HepG2 (cell line): Measurements from ENCODE around the gene ENPP7. TPM values are rescaled to one million over a fixed set of nuclear protein-coding genes. Genes with fewer than 3 reads are reported as not detected.

Source experiments
- CBX2 ChIP-seq, 2 experiments: fragments of 200-600 bp in 1 of 2; sonication (generic); formaldehyde crosslinking in 1 of 2; IDR thresholded peaks; 2 replicates each; pipeline versions ENCODE4 v1.7.0 to v1.8.1; 2018 to 2022; ENCODE audit warnings: low read depth in 2 of 2, low read length in 1 of 2, mild to moderate bottlenecking in 1 of 2, missing genetic modification reagents in 1 of 2
- EHMT2 ChIP-seq: fragments of 200-600 bp; sonication (generic); IDR thresholded peaks from 2 replicates; pipeline ENCODE4 v1.7.0; 2017; ENCODE audit warnings: antibody characterized with exemption, low read depth, low read length, borderline replicate concordance
- FOXO1 ChIP-seq: sonication (generic); formaldehyde crosslinking; IDR thresholded peaks from 2 replicates; pipeline ENCODE4 v1.4.0; 2020; ENCODE audit warnings: missing genetic modification reagents
- GZF1 ChIP-seq: sonication (generic); formaldehyde crosslinking; IDR thresholded peaks from 2 replicates; pipeline ENCODE4 v1.5.1; 2020; ENCODE audit warnings: mild to moderate bottlenecking, missing genetic modification reagents
- LCORL ChIP-seq, 2 experiments: fragments of 450-650 bp in 1 of 2; sonication (generic) in 1 of 2; formaldehyde crosslinking in 1 of 2; IDR thresholded peaks; 2 replicates each; pipeline versions ENCODE4 v1.5.0 to v1.6.1; 2017 to 2020; ENCODE audit warnings: antibody characterized with exemption in 1 of 2, missing genetic modification reagents in 1 of 2
- NCOA2 ChIP-seq: sonication (generic); formaldehyde crosslinking; IDR thresholded peaks from 2 replicates; pipeline ENCODE4 v1.8.0; 2022; ENCODE audit warnings: inconsistent platforms
- PRDM4 ChIP-seq: sonication (generic); formaldehyde crosslinking; IDR thresholded peaks from 2 replicates; pipeline ENCODE4 v1.9.0; 2021; ENCODE audit warnings: missing genetic modification reagents, borderline replicate concordance
- PRPF4 ChIP-seq: fragments of 200-400 bp; formaldehyde crosslinking; IDR thresholded peaks from 2 replicates; pipeline ENCODE4 v1.6.1; 2016; ENCODE audit warnings: low read length, low read depth; ENCODE audit not compliant: poor library complexity, severe bottlenecking
- SMAD1 ChIP-seq: sonication (generic); formaldehyde crosslinking; IDR thresholded peaks from 2 replicates; pipeline ENCODE4 v1.4.0; 2020; ENCODE audit warnings: missing genetic modification reagents, low read depth, mild to moderate bottlenecking, borderline replicate concordance
- STAG1 ChIP-seq: sonication (generic); formaldehyde crosslinking; IDR thresholded peaks from 2 replicates; pipeline ENCODE4 v1.4.0; 2020; ENCODE audit warnings: missing genetic modification reagents
- U2AF2 ChIP-seq: fragments of 200-400 bp; formaldehyde crosslinking; IDR thresholded peaks from 2 replicates; pipeline ENCODE4 v1.6.1; 2017; ENCODE audit warnings: low read depth, mild to moderate bottlenecking, low read length
- ZFP36 ChIP-seq: fragments of 150-350 bp; IDR thresholded peaks from 2 replicates; pipeline ENCODE4 v1.6.1; 2018; ENCODE audit warnings: borderline replicate concordance, low read length, low read depth; ENCODE audit not compliant: partially characterized antibody
- ZFP36L2 ChIP-seq: sonication (generic); formaldehyde crosslinking; IDR thresholded peaks from 2 replicates; pipeline ENCODE4 v1.4.0; 2020; ENCODE audit warnings: missing genetic modification reagents
- ZNF619 ChIP-seq: sonication (generic); formaldehyde crosslinking; IDR thresholded peaks from 2 replicates; pipeline ENCODE4 v1.4.0; 2020; ENCODE audit warnings: mild to moderate bottlenecking, missing genetic modification reagents
- ZNF713 ChIP-seq: sonication (generic); formaldehyde crosslinking; IDR thresholded peaks from 2 replicates; pipeline ENCODE4 v1.4.0; 2020; ENCODE audit warnings: mild to moderate bottlenecking, missing genetic modification reagents
- polyA plus RNA-seq, 8 experiments: library from polyadenylated mRNA; depleted of rRNA in 3 of 8; stranded (reverse) in 7 of 8; unstranded in 1 of 8; fragments of >200 nt; fragmentation: Illumina TruSeq in 4 of 8; extraction: Trizol in 4 of 8; gene quantifications; 2 replicates each; pipeline versions ENCODE4 v1.2.1 to v1.2.3, GENCODE V29; 2011 to 2016; ENCODE audit warnings: low read depth in 4 of 8, missing spikeins in 1 of 8, mixed read lengths in 1 of 8; ENCODE audit not compliant: insufficient read depth in 1 of 8
- total RNA-seq, 5 experiments: library from RNA; depleted of rRNA; stranded (reverse); fragments of >200 nt; fragmentation: Illumina TruSeq; extraction: Trizol; gene quantifications; 2 replicates each; pipeline ENCODE4 v1.2.3, GENCODE V29; 2016; ENCODE audit warnings: low read depth in 1 of 5
- TF ChIP-seq, protein P1 (sequence below): sonication (generic); formaldehyde crosslinking; IDR thresholded peaks from 2 replicates; pipeline ENCODE4 v1.4.0; 2020; ENCODE audit warnings: missing genetic modification reagents
- TF ChIP-seq, protein P2 (sequence below): sonication (generic); formaldehyde crosslinking; IDR thresholded peaks from 2 replicates; pipeline ENCODE4 v1.4.0; 2020; ENCODE audit warnings: missing genetic modification reagents, borderline replicate concordance

ENPP7 gene
- total and polyA plus RNA-seq, 2 of the 13 experiments (the other 11 are each of a cell fraction or from before 2014, with no cell fraction given), result 1.1 to 2.2 TPM

- TF ChIP-seq, protein P1, sequence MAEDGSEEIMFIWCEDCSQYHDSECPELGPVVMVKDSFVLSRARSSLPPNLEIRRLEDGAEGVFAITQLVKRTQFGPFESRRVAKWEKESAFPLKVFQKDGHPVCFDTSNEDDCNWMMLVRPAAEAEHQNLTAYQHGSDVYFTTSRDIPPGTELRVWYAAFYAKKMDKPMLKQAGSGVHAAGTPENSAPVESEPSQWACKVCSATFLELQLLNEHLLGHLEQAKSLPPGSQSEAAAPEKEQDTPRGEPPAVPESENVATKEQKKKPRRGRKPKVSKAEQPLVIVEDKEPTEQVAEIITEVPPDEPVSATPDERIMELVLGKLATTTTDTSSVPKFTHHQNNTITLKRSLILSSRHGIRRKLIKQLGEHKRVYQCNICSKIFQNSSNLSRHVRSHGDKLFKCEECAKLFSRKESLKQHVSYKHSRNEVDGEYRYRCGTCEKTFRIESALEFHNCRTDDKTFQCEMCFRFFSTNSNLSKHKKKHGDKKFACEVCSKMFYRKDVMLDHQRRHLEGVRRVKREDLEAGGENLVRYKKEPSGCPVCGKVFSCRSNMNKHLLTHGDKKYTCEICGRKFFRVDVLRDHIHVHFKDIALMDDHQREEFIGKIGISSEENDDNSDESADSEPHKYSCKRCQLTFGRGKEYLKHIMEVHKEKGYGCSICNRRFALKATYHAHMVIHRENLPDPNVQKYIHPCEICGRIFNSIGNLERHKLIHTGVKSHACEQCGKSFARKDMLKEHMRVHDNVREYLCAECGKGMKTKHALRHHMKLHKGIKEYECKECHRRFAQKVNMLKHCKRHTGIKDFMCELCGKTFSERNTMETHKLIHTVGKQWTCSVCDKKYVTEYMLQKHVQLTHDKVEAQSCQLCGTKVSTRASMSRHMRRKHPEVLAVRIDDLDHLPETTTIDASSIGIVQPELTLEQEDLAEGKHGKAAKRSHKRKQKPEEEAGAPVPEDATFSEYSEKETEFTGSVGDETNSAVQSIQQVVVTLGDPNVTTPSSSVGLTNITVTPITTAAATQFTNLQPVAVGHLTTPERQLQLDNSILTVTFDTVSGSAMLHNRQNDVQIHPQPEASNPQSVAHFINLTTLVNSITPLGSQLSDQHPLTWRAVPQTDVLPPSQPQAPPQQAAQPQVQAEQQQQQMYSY (CRISPR knock-in tag), result no peak
- TF ChIP-seq PRDM4 (CRISPR knock-in tag) (no peak), PRPF4 (no peak), CBX2 (IDR thresholded peaks at IDR 0.05; ENCODE audit: low read depth, low read length) (0 out of 2 replicates have a peak, but pooled peaks have one; percentile 75), CBX2 (CRISPR knock-in tag; IDR thresholded peaks at IDR 0.05; ENCODE audit: low read depth) (0 out of 2 replicates have a peak, but pooled peaks have one; percentile 87), EHMT2 (no peak), LCORL (IDR thresholded peaks at IDR 0.05) (no peak), LCORL (CRISPR knock-in tag; IDR thresholded peaks at IDR 0.05) (no peak; the same call in 1 of the 2 replicates), ZFP36 (peak; percentile 1), STAG1 (CRISPR knock-in tag) (no peak), ZNF619 (CRISPR knock-in tag) (no peak), NCOA2 (CRISPR knock-in tag) (peak; percentile 43; the same call in 1 of the 2 replicates), ZFP36L2 (no peak), FOXO1 (CRISPR knock-in tag) (peak; percentile 92; the same call in 1 of the 2 replicates), ZNF713 (CRISPR knock-in tag) (no peak), U2AF2 (no peak), GZF1 (CRISPR knock-in tag) (no peak), SMAD1 (CRISPR knock-in tag) (no peak)
- TF ChIP-seq, protein P2, sequence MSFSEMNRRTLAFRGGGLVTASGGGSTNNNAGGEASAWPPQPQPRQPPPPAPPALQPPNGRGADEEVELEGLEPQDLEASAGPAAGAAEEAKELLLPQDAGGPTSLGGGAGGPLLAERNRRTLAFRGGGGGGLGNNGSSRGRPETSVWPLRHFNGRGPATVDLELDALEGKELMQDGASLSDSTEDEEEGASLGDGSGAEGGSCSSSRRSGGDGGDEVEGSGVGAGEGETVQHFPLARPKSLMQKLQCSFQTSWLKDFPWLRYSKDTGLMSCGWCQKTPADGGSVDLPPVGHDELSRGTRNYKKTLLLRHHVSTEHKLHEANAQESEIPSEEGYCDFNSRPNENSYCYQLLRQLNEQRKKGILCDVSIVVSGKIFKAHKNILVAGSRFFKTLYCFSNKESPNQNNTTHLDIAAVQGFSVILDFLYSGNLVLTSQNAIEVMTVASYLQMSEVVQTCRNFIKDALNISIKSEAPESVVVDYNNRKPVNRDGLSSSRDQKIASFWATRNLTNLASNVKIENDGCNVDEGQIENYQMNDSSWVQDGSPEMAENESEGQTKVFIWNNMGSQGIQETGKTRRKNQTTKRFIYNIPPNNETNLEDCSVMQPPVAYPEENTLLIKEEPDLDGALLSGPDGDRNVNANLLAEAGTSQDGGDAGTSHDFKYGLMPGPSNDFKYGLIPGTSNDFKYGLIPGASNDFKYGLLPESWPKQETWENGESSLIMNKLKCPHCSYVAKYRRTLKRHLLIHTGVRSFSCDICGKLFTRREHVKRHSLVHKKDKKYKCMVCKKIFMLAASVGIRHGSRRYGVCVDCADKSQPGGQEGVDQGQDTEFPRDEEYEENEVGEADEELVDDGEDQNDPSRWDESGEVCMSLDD, result no peak
Measured at GRCh38 chr17:79776376-79777119, 45.8 kb downstream of the ENPP7 start (continued).
